ENCODE measurements around the gene IL17RD. TPM values are rescaled to one million over a fixed set of nuclear protein-coding genes. Genes with fewer than 3 reads are reported as not detected.

IL17RD gene
- total and polyA plus RNA-seq, 2 of the 13 experiments (the other 11 are each of a cell fraction or from before 2014, with no cell fraction given), result 0.28 to 0.31 TPM

GRCh38 chr3:57169108-57169507 lies 4.0 kb upstream of the IL17RD start:
- Histone ChIP-seq H3K27ac (ENCODE audit: extremely low read length, insufficient read depth, low read length) (no peak overlapping the region), H3K9me3 (ENCODE audit: low read length) (no peaks in the 10 kb centered on the region), H3K27me3 (ENCODE audit: control insufficient read depth in 1 of 2, insufficient read depth in 2 of 2, low read length in 2 of 2) (peaks cover 3 to 34% of the 10 kb centered on the region in 2 experiments; a peak in 4 of 5 replicates), H3K79me2 (ENCODE audit: insufficient read depth, low read length) (no peaks in the 10 kb centered on the region), H3K4me1 (ENCODE audit: insufficient read depth, low read length) (peaks cover 30% of the 10 kb centered on the region), H2AFZ (ENCODE audit: low read length) (no peak overlapping the region), H3K4me2 (ENCODE audit: low read depth, low read length) (no peak overlapping the region), H4K20me1 (ENCODE audit: insufficient read depth, low read length) (no peaks in the 10 kb centered on the region), H3K36me3 (replicated peaks in 1 of 2; ENCODE audit: control insufficient read depth in 1 of 2, insufficient read depth in 2 of 2, low read length in 2 of 2) (no peaks in the 10 kb centered on the region), H3K4me3 (replicated peaks in 1 of 3; ENCODE audit: insufficient read depth in 1 of 3, low read depth in 2 of 3, low read length in 3 of 3) (no peak overlapping the region), H3K9ac (ENCODE audit: insufficient read depth, low read depth, low read length) (no peak overlapping the region)
- intact Hi-C loops (cut with micrococcal nuclease; ENCODE audit: unreplicated experiment) (no loop called here), in situ Hi-C loops (cut with HindIII; ENCODE audit: extremely low pct_ligation_motif_present, low pct_unique_long_range_greater_than_20kb) (no loop called here)
- DNase-seq (ENCODE audit: low spot score) (no peak), ATAC-seq (no peak), FAIRE-seq (no peak)
- 45% methylated on average over 3 of the region's 3 CpGs for WGBS (ENCODE audit: low lambda C conversion rate)
- ChIA-PET POLR2A (no interaction called here), CTCF (ENCODE audit: low intra/inter-chr PET ratio, low total read pairs) (no interaction called here)
- no TSS peak for BruUV-seq (replicated peaks)
- TF ChIP-seq BCL3 (CRISPR knock-in tag; IDR thresholded peaks at IDR 0.05) (no peak), NR0B2 (CRISPR knock-in tag; IDR thresholded peaks at IDR 0.05) (no peak), ZNF629 (CRISPR knock-in tag; conservative IDR thresholded peaks at IDR 0.05) (no peak), TP53 (CRISPR knock-in tag; conservative IDR thresholded peaks at IDR 0.05) (no peak), ZNF547 (CRISPR knock-in tag; IDR thresholded peaks at IDR 0.05) (no peak), POLR2AphosphoS2 (IDR thresholded peaks at IDR 0.05; ENCODE audit: low read depth, low read length) (no peak), ZFP36L2 (CRISPR knock-in tag; IDR thresholded peaks at IDR 0.05) (no peak), ZNF580 (CRISPR knock-in tag; IDR thresholded peaks at IDR 0.05; ENCODE audit: borderline replicate concordance, low read depth) (no peak), EHMT2 (IDR thresholded peaks at IDR 0.05; ENCODE audit: borderline replicate concordance, low read depth, low read length) (no peak), MIER2 (CRISPR knock-in tag; IDR thresholded peaks at IDR 0.05) (no peak), THRA (CRISPR knock-in tag; IDR thresholded peaks at IDR 0.05; ENCODE audit: borderline replicate concordance) (no peak), ZNF597 (CRISPR knock-in tag; IDR thresholded peaks at IDR 0.05) (no peak), MTERF4 (CRISPR knock-in tag; IDR thresholded peaks at IDR 0.05) (no peak), ATF5 (CRISPR knock-in tag; IDR thresholded peaks at IDR 0.05; ENCODE audit: low read depth) (no peak), KDM4B (CRISPR knock-in tag; IDR thresholded peaks at IDR 0.05) (no peak), ZFYVE20 (CRISPR knock-in tag; IDR thresholded peaks at IDR 0.05; ENCODE audit: borderline replicate concordance, low read depth) (no peak), MAZ (IDR thresholded peaks at IDR 0.05; ENCODE audit: borderline replicate concordance, low read depth, low read length) (no peak), MAZ (CRISPR knock-in tag; IDR thresholded peaks at IDR 0.05; ENCODE audit: low read depth) (no peak)

Data from HepG2 (cell line).